H1 (cell line): ENCODE measurements around the gene LMTK2. TPM values are rescaled to one million over a fixed set of nuclear protein-coding genes. Genes with fewer than 3 reads are reported as not detected.

Source experiments
- EGR1 ChIP-seq: IDR thresholded peaks from 2 replicates; pipeline ENCODE4 v1.6.1; 2011; ENCODE audit warnings: low read depth, low read length, borderline replicate concordance
- POLR2A ChIP-seq, 2 experiments: IDR thresholded peaks; 1 replicate in 1 of 2; 2 replicates in 1 of 2; pipeline ENCODE4 v1.6.1; 2011; ENCODE audit warnings: low read depth in 2 of 2, low read length in 2 of 2, mild to moderate bottlenecking in 2 of 2; ENCODE audit errors: control extremely low read depth in 1 of 2
- SAP30 ChIP-seq: fragments of 300-600 bp; sonication (generic); IDR thresholded peaks from 2 replicates; pipeline ENCODE4 v1.7.1; 2012; ENCODE audit warnings: low read length, moderate library complexity, mild to moderate bottlenecking, inconsistent platforms; ENCODE audit not compliant: insufficient read depth, insufficient replicate concordance
- SP1 ChIP-seq: IDR thresholded peaks from 2 replicates; pipeline ENCODE4 v1.6.1; 2011; ENCODE audit warnings: low read depth, low read length
- SRF ChIP-seq: IDR thresholded peaks from 2 replicates; pipeline ENCODE4 v1.6.1; 2011; ENCODE audit warnings: mild to moderate bottlenecking, low read depth, low read length, moderate library complexity
- TEAD4 ChIP-seq: IDR thresholded peaks from 2 replicates; pipeline ENCODE4 v1.6.1; 2012; ENCODE audit warnings: low read depth, low read length, inconsistent platforms, mixed read lengths
- polyA plus RNA-seq, 7 experiments: library from polyadenylated mRNA; depleted of rRNA in 3 of 7; stranded (reverse) in 5 of 7; unstranded in 2 of 7; fragments of >200 nt in 5 of 7; fragments of 200-250 nt in 2 of 7; gene quantifications; 1 replicate in 5 of 7; 2 replicates in 1 of 7; 4 replicates in 1 of 7; pipeline versions ENCODE4 v1.2.1 to v1.2.3, GENCODE V29; 2011 to 2013; ENCODE audit warnings: missing spikeins in 2 of 7, mixed read lengths in 2 of 7
- total RNA-seq: library from RNA; stranded (reverse); fragmentation: NEBNext Ultra II Directional; extraction: Animal tissue kit (Norgen Biotek cat#: 25700); gene quantifications from 2 replicates; pipeline ENCODE4 v1.2.1, GENCODE V29; 2021

LMTK2 gene
- total and polyA plus RNA-seq, 2 of the 8 experiments (the other 6 are each of a cell fraction or from before 2014, with no cell fraction given): 9.7 to 30.7 TPM

DNA sequence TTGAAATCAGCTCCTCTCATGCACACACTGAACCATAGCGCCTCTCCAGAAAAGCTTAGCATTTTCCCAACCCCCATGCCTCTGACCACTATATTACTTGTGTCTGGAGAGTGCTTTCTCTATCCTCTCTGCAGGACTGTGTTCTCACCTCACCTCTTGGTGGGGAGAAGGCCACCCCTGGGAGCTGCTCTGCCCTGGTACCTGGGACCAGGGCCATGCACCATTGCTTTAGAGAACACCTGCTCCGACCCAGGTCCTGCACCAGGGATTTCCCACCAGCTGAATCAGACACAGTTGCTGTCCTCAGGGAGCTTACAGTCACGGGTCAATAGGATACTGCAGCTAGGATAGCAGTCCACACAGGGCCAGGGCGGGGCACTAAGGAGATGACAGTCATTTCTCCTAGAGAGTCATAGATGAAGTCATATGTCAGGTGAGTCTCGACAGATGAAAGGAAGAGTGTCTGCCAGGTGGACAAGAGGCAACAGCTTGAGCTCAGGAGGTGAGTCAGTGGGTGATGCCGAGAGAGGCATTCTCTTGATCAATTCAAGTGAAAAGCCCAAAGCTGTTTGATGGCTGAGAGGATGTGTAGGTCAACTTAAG is 619 bp upstream of the LMTK2 start (continued):
- TF ChIP-seq SP1 (no peak), EGR1 (no peak), SRF (no peak), TEAD4 (no peak), POLR2A (IDR thresholded peaks at IDR 0.05; ENCODE audit: control extremely low read depth in 1 of 2, low read depth in 2 of 2, low read length in 2 of 2) (no peak), SAP30 (no peak)
- TF ChIP-seq, all 59 proteins: peak for 0
